ENCODE results near the gene CXCL11. TPM values are rescaled to one million over a fixed set of nuclear protein-coding genes. Genes with fewer than 3 reads are reported as not detected.
A peak's percentile ranks its signal among the peaks of the same experiment; 100 is the strongest.

Gene CXCL11
- total and polyA plus RNA-seq, 2 experiments from 2014 or later: 0.81 to 1.9 TPM

DNA sequence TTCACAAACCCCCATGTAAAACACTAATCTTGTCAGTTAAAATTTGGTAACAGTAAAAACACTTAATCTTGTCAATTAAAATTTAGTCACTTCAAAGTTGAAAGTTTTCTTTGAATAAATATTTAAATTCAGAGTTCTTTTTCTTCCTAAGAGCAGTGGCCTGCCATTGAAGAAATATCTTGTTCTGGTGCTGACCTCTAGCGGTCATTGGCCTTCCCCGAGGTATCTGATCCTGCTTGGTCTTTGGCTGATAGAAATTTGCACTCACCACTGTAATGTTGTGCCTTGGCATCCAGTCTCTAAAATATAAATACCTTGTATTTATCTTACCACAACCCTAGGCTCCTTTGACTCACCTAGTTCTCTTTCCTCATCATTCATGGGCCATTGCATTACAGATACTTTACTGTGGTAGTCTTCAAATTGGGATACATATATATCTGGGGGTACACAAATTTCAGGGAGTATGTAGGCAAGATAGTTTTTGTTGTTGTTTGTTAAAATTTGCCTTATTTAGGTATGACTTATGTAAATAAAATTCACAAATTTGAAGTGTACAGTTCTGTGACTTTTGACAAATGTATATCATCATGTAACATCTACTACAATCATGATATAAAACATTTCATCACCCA is 31.9 kb upstream of the CXCL11 start:
- no peak overlapping the region for H3K4me2 ChIP-seq
- H4K20me1 ChIP-seq (replicated peaks; ENCODE audit: insufficient read depth): no peaks in the 10 kb centered on the region
- Mint-ChIP-seq H3K27ac (no peak overlapping the region), H3K36me3 (ENCODE audit: low read depth) (peaks cover 6% of the 10 kb centered on the region), H3K4me1 (no peaks in the 10 kb centered on the region), H3K9me3 (peaks cover 6% of the 10 kb centered on the region), H3K27me3 (ENCODE audit: insufficient read depth, low read depth, poor library complexity) (no peaks in the 10 kb centered on the region), H3K4me3 (no peak overlapping the region)
- no peaks in the 10 kb centered on the region for H3K9me2 ChIP-seq (ENCODE audit: insufficient read depth)
- H2AFZ ChIP-seq: no peak overlapping the region
- ATAC-seq: peak; percentile 96
- H3K36me3 ChIP-seq (ENCODE audit: insufficient read depth): no peaks in the 10 kb centered on the region
- H3F3A ChIP-seq (replicated peaks; ENCODE audit: low read depth): no peaks in the 10 kb centered on the region
- peak; percentile 89 for DNase-seq (ENCODE audit: low spot score)
- TF ChIP-seq NANOG (IDR thresholded peaks at IDR 0.05; ENCODE audit: borderline replicate concordance) (no peak), CTCF (conservative IDR thresholded peaks at IDR 0.05; ENCODE audit: low read depth in 2 of 2) (peak; percentile 88 to 97)
- H3K79me2 ChIP-seq (replicated peaks; ENCODE audit: insufficient read depth): no peaks in the 10 kb centered on the region
- H3K4me3 ChIP-seq: no peak overlapping the region
- no peaks in the 10 kb centered on the region for H3K27me3 ChIP-seq (ENCODE audit: insufficient read depth)
- H3K4me1 ChIP-seq (ENCODE audit: insufficient read depth): peaks cover 10% of the 10 kb centered on the region
- no peak overlapping the region for H3K27ac ChIP-seq (ENCODE audit: low read depth)

DNA sequence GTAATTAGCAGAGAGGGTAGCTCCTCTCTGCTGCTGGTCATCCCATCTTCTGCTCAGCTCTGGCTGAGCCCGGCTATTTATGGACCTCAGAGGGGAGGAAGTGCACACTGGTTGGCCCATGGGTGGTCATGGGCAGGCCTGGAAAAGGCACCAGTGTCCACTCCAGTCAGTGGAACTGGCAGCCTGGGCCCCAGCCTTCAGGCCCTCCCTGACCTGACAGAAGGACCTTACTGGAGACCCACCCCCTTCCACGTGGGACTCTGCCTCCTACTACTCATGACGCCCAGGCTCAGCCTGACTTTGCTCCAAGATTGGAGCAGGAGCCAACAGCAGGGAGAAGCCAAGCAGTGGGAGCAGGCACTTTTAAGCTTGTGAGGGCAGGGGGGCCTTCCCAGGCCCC is 30.7 kb upstream of the CXCL11 start:
- Histone ChIP-seq H3K4me1 (ENCODE audit: insufficient read depth) (peaks cover 1% of the 10 kb centered on the region), H3K4me3 (no peak overlapping the region), H3K9me2 (ENCODE audit: insufficient read depth) (no peaks in the 10 kb centered on the region), H4K20me1 (replicated peaks; ENCODE audit: insufficient read depth) (no peaks in the 10 kb centered on the region), H3K79me2 (replicated peaks; ENCODE audit: insufficient read depth) (no peaks in the 10 kb centered on the region), H3K36me3 (ENCODE audit: insufficient read depth) (no peaks in the 10 kb centered on the region), H3F3A (replicated peaks; ENCODE audit: low read depth) (no peaks in the 10 kb centered on the region), H3K4me2 (no peak overlapping the region), H3K27me3 (ENCODE audit: insufficient read depth) (no peaks in the 10 kb centered on the region), H2AFZ (no peak overlapping the region), H3K27ac (ENCODE audit: low read depth) (no peak overlapping the region)
- H3K4me3 Mint-ChIP-seq: no peak overlapping the region
- ATAC-seq (no peak), DNase-seq (ENCODE audit: low spot score) (no peak)
- H3K36me3 Mint-ChIP-seq (ENCODE audit: low read depth): peaks cover 6% of the 10 kb centered on the region
- TF ChIP-seq NANOG (IDR thresholded peaks at IDR 0.05; ENCODE audit: borderline replicate concordance) (no peak), EZH2 (IDR thresholded peaks at IDR 0.05; ENCODE audit: low read depth, unreplicated experiment) (no peak), CTCF (conservative IDR thresholded peaks at IDR 0.05; ENCODE audit: low read depth in 2 of 2) (no peak), ZNF331 (CRISPR knock-in tag; IDR thresholded peaks at IDR 0.05; ENCODE audit: low read depth) (no peak), CREB1 (CRISPR knock-in tag; IDR thresholded peaks at IDR 0.05; ENCODE audit: low read depth) (no peak)
- H3K27ac Mint-ChIP-seq: no peak overlapping the region
- H3K4me1 Mint-ChIP-seq: no peaks in the 10 kb centered on the region
- peaks cover 6% of the 10 kb centered on the region for H3K9me3 Mint-ChIP-seq
- no peaks in the 10 kb centered on the region for H3K27me3 Mint-ChIP-seq (ENCODE audit: insufficient read depth, low read depth, poor library complexity)
